ENCODE results near the gene OR51G1. TPM values are rescaled to one million over a fixed set of nuclear protein-coding genes. Genes with fewer than 3 reads are reported as not detected.

The OR51G1 gene
- total and polyA plus RNA-seq, 4 donors = not detected

- Histone ChIP-seq H3K4me3 (ENCODE audit: low read depth in 1 of 3, low read length in 3 of 3) (no peak overlapping the region), H3K27ac (ENCODE audit: low read depth in 1 of 2, low read length in 2 of 2) (no peak overlapping the region), H3K9ac (ENCODE audit: low read depth in 1 of 2, low read length in 2 of 2) (no peak overlapping the region), H3K9me3 (ENCODE audit: control insufficient read depth in 4 of 4, low read length in 3 of 4) (no peaks in the 10 kb centered on the region), H3K4me1 (ENCODE audit: control insufficient read depth in 4 of 4, insufficient read depth in 4 of 4, low read length in 3 of 4) (no peaks in the 10 kb centered on the region), H3K27me3 (ENCODE audit: control insufficient read depth in 4 of 4, insufficient read depth in 4 of 4, low read length in 3 of 4) (peaks cover 0 to 2% (median under 1%) of the 10 kb centered on the region in 4 donors), H3K36me3 (ENCODE audit: control insufficient read depth in 4 of 4, insufficient read depth in 3 of 4, low read depth in 1 of 4, low read length in 3 of 4) (no peaks in the 10 kb centered on the region)
- DNase-seq (ENCODE audit: low spot score) = no peak
- TF ChIP-seq HNF4G (IDR thresholded peaks at IDR 0.05) (no peak), ATF3 (IDR thresholded peaks at IDR 0.05) (no peak), JUND (IDR thresholded peaks at IDR 0.05) (no peak), SP1 (IDR thresholded peaks at IDR 0.05) (no peak), HNF4A (conservative IDR thresholded peaks at IDR 0.05) (no peak), REST (IDR thresholded peaks at IDR 0.05) (no peak), TAF1 (conservative IDR thresholded peaks at IDR 0.05) (no peak), NR2F2 (IDR thresholded peaks at IDR 0.05) (no peak), FOXA1 (IDR thresholded peaks at IDR 0.05) (no peak), FOXA2 (IDR thresholded peaks at IDR 0.05) (no peak), YY1 (IDR thresholded peaks at IDR 0.05) (no peak), MAX (IDR thresholded peaks at IDR 0.05) (no peak), GABPA (IDR thresholded peaks at IDR 0.05 in 1 of 2, conservative IDR thresholded peaks at IDR 0.05 in 1 of 2) (no peak), CTCF (IDR thresholded peaks at IDR 0.05; ENCODE audit: low read depth, low read length, missing input control) (no peak), RXRA (IDR thresholded peaks at IDR 0.05) (no peak)
- 64% methylated on average over 3 of the region's 3 CpGs for WGBS
These were observed 38.0 kb downstream of the OR51G1 start for GRCh38 chr11:4886186-4886585.

- Histone ChIP-seq H3K36me3 (ENCODE audit: control insufficient read depth in 4 of 4, insufficient read depth in 3 of 4, low read depth in 1 of 4, low read length in 3 of 4) (no peaks in the 10 kb centered on the region), H3K9me3 (ENCODE audit: control insufficient read depth in 4 of 4, low read length in 3 of 4) (no peaks in the 10 kb centered on the region), H3K27me3 (ENCODE audit: control insufficient read depth in 4 of 4, insufficient read depth in 4 of 4, low read length in 3 of 4) (peaks cover 0 to 2% (median under 1%) of the 10 kb centered on the region in 4 donors), H3K27ac (ENCODE audit: low read depth in 1 of 2, low read length in 2 of 2) (no peak overlapping the region), H3K9ac (ENCODE audit: low read depth in 1 of 2, low read length in 2 of 2) (no peak overlapping the region), H3K4me3 (ENCODE audit: low read depth in 1 of 3, low read length in 3 of 3) (no peak overlapping the region), H3K4me1 (ENCODE audit: control insufficient read depth in 4 of 4, insufficient read depth in 4 of 4, low read length in 3 of 4) (no peaks in the 10 kb centered on the region)
- no peak for TF ChIP-seq TAF1 (conservative IDR thresholded peaks at IDR 0.05)
- 77% methylated on average over 3 of the region's 3 CpGs for WGBS
- DNase-seq (ENCODE audit: low spot score) = no peak
These were observed 39.8 kb downstream of the OR51G1 start for GRCh38 chr11:4884361-4884760.
